Measurements from ENCODE around the gene NTRK1. TPM values are rescaled to one million over a fixed set of nuclear protein-coding genes. Genes with fewer than 3 reads are reported as not detected.
A peak's percentile ranks its signal among the peaks of the same experiment; 100 is the strongest.

The NTRK1 gene
- total RNA-seq, 1 experiment from 2014 or later: 5.5 TPM

DNA sequence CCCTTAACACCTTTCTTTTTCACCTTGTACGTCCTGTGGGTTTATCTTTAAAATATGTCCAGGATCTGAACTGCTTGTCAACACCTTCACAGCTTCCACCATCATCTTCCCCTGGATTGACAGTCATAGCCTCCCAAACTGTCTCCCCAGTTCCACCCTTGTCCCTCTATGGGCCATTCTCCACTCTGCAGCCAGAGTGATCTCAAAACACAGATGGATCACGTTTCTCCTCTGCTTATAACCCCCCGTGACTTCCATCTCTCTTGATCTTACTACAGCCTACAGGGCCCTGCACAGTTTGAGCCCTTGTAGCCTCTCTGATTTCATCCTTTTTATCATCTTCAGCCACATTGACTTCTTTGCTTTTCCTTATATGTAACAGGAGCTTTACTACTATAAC lies 6.0 kb upstream of the NTRK1 start:
- DNase-seq (ENCODE audit: extremely low read depth, low read depth): no peak

DNA sequence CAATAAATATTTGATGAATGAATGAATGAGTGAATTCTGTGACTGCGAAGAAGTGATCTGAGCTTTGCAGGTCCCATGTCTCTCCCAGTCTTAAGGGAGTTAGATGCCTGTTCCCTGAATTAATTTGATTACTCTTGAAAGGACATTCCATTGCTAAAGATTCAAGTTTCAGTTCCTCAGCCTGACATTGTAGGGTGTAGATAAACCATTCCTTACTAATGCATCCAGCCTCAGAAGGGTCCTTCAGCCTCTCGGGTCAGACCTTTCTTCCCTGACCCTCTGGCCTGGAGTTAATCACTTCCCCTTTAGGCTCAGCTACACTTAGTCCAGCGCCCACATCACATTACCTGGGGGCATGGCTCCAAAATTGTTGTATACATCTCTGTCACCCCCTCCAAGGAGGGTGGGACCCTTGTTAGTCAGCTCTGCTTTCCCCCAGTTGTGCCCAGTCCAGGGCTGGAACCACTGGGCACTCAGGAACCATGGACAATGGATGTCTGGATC lies 4.3 kb upstream of the NTRK1 start:
- no peak for DNase-seq (ENCODE audit: extremely low read depth, low read depth)

DNA sequence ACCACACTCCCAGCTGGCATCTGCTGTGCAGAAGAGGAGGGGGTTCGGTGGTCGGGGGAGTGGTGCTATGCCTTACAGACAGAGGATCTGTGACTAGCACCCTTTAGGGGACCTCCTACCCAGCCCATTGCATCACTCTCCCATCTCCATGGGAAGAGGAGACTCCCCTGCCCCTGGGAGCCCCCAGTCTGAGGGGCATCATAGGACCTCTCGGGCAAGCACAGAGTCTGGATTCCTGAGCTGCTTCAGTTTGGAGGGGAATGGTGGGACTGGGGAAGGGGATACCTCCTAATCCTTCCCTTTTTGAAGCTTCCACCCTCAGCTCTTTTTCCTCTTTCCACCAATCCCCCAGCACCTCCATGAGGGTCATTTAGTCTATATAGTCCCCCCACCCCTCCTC lies 3.1 kb upstream of the NTRK1 start:
- DNase-seq (ENCODE audit: extremely low read depth, low read depth): no peak

DNA sequence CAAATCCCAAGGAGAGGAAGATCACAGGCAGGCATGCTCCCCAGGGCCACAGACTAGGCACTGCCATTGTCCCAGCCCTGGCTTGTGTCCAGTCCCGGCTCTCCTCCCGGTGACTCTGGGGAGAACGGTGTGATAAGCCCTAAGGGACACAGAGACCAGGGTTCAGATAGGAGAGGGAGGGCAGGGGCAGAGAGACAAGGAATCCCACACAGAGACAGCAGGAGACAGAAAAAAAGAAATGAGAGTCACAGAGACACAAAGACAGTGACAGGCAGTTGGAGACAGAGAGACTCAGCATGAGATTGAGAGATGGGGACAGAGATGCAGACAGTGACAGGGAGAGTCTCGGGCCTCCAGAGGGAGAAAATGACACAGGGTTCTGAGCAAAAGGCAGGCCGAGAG lies 2.1 kb upstream of the NTRK1 start:
- no peak for DNase-seq (ENCODE audit: extremely low read depth, low read depth)

DNA sequence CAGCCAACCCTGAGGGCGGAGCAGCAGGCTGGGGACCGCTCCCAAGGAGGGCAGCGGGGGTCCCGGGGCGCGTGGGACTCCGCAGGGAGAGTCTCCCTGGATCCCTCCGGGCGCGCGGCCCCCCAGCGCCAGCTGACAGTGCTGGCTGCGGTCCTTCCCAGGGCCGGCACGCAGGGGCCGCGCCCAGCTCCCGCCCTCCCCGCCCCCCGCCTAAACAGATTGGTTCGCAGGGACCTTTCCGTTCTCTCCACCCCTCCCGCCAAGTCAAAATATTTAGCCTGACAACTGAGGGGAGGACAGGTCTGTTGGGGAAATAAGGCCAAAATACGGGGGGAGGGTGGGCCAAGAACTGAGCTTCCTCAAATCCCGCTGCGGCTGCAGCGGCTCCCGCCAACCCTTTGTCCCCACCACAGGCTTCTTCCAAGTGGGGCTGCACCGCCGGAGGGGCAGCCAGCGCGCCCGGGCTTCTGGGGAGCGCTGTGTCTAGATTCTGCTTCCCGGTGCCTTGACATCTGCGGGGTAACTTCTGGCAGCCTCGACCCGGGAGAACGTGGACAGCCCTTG lies 1.6 kb upstream of the NTRK1 start, which contains the start of gene INSRR:
TSS of gene INSRR (minus strand) at position 159 of the 564 bp plus-strand sequence. CDS start 496 bp downstream, outside the sequence.
- DNase-seq (ENCODE audit: extremely low read depth, low read depth): no peak

DNA sequence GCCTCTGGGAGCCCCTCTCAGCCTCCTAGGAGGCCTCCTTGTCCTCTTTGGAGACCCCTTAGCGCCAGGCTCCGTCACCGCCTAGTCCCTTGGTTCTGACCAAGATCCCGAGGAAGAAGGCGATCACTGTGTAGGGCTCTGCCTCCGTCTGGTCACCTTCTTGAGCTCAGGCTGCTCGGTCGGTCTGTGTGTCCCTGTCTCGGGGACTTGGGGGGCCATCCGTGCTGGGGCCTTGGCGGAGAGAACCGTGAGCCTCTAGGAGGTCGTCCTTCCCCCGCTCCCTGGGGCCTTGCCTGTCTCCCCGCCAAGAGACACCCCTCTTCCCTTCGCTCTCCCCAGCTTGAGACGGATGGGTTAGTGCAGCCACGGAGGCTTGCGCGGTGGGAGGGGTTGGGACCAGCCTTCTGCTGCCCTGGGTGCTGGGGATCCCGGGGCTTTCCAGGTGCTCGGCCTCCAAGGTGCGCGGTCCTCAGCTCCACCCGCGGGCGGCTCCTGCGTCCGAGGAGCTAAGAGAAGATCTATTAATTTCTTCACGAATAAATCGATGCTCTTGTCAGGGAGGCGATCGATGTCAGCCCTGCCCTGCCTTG lies 1.0 kb upstream of the NTRK1 start:
- DNase-seq (ENCODE audit: extremely low read depth, low read depth): no peak

DNA sequence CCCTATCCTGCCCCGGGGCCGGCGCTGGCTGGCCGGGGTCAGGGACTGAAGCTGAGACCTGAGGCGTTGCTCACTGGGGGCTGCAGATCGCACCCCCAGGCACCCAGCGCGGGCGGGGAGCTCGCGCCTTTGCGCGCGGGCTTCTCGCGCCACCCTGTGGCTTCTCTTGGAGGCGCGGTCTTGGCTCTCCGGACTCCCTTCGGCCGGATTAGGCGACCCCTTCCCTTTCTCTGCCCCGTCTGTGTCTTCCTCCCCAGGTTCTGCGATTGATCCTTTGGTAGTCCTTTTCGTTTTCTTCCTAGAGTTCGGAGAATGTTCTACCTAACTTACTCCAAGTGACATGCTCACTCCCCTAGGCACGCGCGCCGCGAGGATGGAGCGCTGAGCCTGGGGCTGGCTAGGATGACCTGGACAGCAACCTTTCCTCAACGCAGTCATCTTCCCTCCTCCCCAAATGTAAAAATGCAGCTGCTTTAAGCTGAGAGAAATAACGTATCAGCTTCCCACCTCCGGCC lies 495 bp upstream of the NTRK1 start:
- DNase-seq (ENCODE audit: extremely low read depth, low read depth): peak; percentile 43

DNA sequence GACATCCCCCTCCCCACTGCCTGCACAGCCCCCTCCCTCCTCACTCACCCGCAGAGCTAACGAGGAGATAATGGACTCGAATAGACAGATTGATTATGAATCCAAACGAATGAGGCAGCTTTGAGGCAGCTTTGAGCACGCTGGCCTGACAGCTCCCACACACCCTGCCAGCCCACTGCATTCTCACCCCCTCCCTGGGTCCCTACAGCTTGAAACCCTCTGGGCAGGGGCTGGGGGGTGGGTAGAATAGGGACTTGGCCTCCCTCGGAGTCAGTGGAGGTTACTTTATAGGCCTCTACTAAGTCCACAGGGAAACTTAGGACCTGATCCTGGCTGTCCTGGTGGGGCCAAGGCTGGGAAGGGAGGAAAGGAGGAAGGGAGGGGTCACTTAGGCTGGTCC lies 1.9 kb downstream of the NTRK1 start:
- DNase-seq (ENCODE audit: extremely low read depth, low read depth): no peak

DNA sequence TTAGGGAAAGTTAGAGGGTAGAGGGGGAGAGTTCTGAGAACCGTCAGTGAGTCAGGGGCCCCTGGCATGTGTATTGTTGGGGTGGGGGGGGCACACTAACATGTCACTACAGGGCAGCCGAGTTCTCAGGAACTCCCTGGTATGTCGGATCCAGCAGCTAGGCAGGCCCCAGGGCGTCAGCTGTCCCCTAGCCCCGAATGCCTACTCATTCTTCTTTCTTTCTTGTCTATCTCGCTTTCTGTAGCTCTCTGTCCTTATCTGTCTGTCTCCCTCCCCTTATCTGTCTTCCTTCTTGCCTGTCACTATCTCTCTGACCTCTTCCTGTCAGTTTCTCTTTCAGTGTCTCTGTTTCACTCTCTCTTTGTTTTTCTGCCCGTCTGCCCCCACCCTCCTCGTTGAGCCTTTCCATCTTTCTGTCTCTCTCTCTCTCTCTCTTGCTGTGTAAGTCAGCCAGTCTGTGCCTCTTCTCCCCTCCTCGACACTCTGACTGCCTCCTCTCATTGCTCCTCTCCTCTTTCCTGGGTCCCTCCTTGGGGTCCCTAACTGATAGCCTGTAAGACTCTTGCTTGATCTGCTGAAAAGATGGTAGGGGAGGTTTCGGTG lies 2.4 kb downstream of the NTRK1 start:
- no peak for DNase-seq (ENCODE audit: extremely low read depth, low read depth)

DNA sequence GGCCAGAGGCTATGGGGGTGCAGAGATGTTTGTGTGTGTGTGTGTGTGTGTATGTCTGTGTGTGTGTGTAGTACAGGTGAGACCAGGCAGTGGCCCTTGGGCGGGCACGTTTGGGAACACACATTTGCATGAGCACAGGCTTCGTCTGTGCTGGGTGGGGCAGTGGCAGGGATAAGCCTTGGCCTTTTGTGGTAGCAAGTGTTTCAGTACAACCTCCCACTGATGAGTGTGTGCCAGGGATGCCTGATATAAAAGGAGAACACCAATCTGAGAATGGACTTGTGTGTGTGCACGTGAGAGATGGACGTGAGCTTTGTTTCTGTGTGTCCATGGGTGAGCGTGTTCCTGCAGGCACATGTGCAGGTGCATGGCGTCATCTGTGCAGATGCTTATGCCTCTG lies 3.0 kb downstream of the NTRK1 start:
- no peak for DNase-seq (ENCODE audit: extremely low read depth, low read depth)

DNA sequence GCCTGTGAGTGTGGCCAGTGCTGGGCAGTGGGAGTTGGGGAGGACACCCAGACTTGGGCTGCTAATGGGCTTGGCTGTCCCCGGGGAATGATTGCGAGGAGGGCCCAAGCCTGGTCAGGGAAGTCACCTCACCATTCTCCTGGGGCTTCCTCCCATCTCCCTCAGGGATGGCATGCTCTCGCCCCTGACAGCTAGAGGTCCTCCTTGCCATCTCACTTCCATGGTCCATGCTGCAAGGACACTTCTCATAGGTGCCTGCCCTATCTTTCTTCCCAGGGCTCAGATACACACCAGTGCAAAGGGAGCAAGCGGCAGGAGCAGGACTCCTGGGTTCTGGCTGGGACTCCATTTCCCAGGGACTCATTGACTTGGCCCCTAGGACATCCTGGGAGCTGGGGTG lies 4.1 kb downstream of the NTRK1 start:
- no peak for DNase-seq (ENCODE audit: extremely low read depth, low read depth)

DNA sequence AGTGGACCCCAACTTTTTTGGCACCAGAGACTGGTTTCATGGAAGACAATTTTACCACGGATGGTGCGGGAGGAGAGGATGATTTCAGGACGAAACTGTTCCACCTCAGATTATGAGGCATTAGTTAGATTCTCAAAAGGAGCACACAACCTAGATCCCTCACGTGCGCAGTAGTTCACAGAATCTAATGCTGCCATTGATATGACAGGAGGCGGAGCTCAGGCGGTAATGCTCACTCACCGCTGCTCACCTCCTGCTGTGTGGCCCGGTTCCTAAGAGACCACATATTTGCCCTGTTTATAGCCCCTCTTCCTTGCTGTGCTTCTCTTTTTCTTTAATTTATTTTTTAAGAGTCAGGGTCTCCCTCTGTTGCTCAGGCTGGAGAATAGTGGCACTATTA lies 4.6 kb downstream of the NTRK1 start:
- DNase-seq (ENCODE audit: extremely low read depth, low read depth): no peak

DNA sequence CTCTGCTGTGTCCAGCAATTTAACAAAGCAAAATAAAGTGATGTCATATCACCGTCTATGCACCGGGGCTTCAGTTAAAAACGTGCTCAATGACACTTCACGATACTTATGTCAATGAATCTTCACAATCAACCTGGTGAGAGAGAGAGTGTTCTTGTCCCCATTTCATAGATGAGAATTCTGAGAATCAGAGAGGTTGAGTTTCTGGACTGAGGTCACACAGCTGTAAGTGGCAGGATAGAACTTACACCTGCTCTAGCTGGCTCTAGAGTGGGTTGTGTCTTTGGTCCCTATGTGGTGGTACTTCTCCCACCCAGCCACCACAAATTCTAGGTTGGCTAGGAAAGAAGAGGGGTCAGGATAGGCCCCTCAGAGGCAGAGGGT lies 5.2 kb downstream of the NTRK1 start:
- DNase-seq (ENCODE audit: extremely low read depth, low read depth): no peak

DNA sequence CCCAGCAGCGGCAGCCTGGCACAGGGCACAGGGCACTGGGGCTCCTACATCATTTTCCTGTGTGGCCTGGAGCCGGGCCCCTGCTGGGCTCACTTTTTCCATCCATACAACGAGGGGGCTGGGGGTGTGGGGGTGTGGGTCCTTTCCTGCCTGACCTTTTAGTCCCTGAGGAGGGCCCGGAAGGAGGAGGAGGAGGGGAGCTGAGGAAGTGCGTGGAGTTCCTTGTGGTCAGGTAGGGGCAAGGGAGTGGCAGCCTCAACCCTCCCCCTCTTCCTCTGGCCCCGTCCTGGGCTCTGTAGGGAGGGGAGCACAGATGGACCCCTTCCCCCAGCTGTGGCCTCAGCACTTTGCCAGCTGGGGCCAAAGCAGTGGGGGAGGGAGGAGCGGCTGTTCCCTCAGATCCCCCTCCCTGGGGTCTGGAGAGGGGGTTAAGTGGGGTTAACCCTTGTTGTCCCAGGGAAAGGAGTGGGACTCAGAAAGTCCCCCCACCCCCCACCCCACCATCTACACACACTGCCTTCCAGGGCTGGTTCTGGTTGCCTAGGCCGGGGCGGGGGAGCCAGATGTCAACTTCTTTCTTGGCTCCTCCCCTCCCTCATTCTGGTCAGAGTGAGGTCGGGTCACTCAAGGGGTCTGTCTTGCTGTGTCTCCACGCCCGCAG lies 5.7 kb downstream of the NTRK1 start:
- no peak for DNase-seq (ENCODE audit: extremely low read depth, low read depth)

DNA sequence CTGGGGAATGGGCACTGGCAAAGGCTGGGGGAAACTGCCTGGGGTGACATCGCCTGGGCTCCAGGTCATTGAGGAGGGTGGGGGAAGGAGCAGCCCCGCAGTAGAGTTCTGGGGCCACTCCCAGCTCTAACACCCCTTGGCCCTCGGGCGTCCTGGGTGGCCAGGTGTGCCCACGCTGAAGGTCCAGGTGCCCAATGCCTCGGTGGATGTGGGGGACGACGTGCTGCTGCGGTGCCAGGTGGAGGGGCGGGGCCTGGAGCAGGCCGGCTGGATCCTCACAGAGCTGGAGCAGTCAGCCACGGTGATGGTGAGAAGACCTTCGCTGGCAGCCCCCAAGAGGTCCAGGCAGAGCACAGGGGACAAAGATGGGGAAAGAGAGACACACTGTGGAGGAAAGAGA lies 7.7 kb downstream of the NTRK1 start:
- no peak for DNase-seq (ENCODE audit: extremely low read depth, low read depth)

DNA sequence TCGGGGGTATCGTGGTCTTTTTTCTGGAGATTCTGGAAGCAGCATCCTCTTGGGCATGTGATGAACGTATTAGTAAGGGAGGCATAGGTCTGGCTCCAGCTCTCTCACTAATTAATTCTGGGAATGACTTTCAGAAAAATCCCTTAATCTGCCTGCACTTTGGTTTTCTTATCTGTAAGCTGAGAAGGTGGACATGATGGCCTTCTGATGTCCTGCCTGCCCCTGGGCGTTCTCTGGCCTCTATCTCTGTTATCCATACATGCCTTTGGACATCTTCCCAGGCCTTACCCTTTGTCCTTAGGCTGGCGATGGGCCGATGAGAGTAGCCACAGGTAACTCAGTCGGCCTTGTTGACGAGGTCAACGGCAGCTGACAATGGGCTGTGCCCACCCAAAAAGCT lies 8.8 kb downstream of the NTRK1 start:
- DNase-seq (ENCODE audit: extremely low read depth, low read depth): no peak

DNA sequence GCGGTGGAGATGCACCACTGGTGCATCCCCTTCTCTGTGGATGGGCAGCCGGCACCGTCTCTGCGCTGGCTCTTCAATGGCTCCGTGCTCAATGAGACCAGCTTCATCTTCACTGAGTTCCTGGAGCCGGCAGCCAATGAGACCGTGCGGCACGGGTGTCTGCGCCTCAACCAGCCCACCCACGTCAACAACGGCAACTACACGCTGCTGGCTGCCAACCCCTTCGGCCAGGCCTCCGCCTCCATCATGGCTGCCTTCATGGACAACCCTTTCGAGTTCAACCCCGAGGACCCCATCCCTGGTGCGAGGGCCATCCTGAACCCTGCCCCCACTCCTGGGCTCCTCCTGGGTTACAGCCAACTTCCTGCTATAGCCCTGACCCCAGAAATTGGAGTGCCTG lies 13.0 kb downstream of the NTRK1 start:
- no peak for DNase-seq (ENCODE audit: extremely low read depth, low read depth)

DNA sequence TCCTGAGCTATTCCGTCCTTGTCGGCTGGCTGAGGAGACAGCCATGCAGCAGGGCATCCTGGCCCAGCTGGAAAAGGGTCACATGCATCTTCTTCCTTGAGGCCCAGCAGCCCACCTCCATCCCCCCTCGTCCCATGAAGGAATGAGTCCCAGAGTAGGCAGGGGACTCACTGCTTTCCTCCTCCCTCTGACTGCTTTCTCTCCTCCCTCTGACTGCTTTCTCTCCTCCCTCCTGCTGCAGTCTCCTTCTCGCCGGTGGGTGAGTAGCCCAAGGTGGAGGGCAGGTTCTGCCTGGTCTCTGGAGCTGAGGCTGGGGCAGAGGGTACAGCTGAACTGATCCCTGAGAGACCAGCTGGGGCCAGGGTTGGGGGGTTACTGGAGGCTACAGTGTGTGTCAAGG lies 13.5 kb downstream of the NTRK1 start:
- no peak for DNase-seq (ENCODE audit: extremely low read depth, low read depth)

DNA sequence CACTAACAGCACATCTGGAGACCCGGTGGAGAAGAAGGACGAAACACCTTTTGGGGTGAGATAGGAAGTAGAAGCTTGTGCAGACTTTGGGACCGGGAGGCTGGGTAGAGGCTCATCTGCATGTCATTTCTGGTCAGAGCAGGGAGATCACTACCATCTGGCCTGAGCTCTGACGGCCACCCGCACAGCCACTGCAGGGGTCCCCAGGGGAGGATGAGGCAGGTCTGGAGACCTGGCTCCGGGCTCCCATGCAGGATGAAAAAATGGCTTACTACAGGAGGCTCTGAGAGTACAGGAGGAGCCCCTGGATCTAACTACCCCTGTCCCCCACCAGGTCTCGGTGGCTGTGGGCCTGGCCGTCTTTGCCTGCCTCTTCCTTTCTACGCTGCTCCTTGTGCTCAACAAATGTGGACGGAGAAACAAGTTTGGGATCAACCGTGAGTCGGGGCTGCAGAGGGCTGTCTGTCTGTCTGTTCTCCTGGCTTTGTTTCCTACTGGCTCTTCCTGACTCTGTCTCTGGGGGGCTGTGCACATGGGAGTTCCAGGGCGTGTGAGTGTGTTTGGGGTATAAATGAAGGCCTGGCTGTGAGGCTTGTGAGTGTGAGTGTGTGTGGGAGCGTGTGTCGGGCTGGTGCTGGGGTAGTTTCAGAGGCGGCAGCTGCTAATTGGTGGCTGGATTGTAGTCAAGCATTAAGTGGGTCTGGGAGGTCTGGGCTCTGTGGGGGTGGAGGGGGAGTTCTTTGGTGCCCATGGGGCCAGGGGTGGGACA lies 14.1 kb downstream of the NTRK1 start:
- no peak for DNase-seq (ENCODE audit: extremely low read depth, low read depth)

DNA sequence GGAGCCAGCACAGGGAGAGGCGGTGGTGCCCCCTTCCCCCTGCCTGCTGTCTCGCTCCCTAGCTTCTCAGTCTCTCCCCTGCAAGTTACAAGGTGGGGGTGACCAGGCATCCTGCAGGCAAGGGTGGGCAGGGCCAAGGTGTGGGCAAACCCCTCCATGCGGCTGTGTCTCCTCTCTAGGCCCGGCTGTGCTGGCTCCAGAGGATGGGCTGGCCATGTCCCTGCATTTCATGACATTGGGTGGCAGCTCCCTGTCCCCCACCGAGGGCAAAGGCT lies 14.6 kb downstream of the NTRK1 start:
- DNase-seq (ENCODE audit: extremely low read depth, low read depth): no peak

DNA sequence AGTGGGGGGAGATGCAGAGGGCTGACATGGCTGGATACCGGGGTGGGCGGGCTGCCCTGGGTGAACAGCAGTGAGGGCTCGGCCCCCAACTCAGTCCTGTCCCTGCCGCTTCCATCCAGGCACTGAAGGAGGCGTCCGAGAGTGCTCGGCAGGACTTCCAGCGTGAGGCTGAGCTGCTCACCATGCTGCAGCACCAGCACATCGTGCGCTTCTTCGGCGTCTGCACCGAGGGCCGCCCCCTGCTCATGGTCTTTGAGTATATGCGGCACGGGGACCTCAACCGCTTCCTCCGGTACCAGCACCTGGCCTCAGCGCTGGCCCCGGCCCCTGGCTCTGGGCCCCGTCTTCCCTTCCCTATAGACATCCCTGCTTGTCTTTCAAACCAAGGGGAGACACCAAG lies 15.6 kb downstream of the NTRK1 start:
- no peak for DNase-seq (ENCODE audit: extremely low read depth, low read depth)
